GM12878 (cell line): ENCODE results near the gene AIRE. TPM values are rescaled to one million over a fixed set of nuclear protein-coding genes. Genes with fewer than 3 reads are reported as not detected.

Source experiments
- ATAC-seq: fragments of 200-7000 bp; cut with Tn5 transposase; 3 replicates; pipeline ENCODE4 v1.9.1; 2020; ENCODE audit warnings: mild to moderate bottlenecking, moderate library complexity
- BruUV-seq: library from RNA; stranded (reverse); fragments of 400-500 nt; replicated peaks from 2 replicates; lab custom pipeline; 2021; lab: Mats Ljungman, UMichigan
- CTCF ChIA-PET: fragments of 300-600 bp; sonication (Branson Sonifier 250); formaldehyde crosslinking; extraction: SDS; loops from one replicate; lab custom pipeline; 2021; ENCODE audit warnings: inconsistent platforms; lab: Yijun Ruan, JAX
- POLR2A ChIA-PET: fragments of 350-600 bp; formaldehyde crosslinking; extraction: SDS; loops from one replicate; lab custom pipeline; 2021; ENCODE audit warnings: inconsistent platforms; lab: Charles Lee
- RAD21 ChIA-PET: fragments of 300-600 bp; sonication (Branson Sonifier 250); formaldehyde crosslinking; loops from one replicate; lab custom pipeline; 2023; ENCODE audit warnings: antibody characterized with exemption; ENCODE audit not compliant: unreplicated experiment; lab: Charles Lee
- SMC1A ChIA-PET: fragments of 300-600 bp; sonication (Branson Sonifier 250); formaldehyde crosslinking; loops from one replicate; lab custom pipeline; 2023; ENCODE audit not compliant: unreplicated experiment, uncharacterized antibody; lab: Charles Lee
- DNase-seq: peaks from one replicate; pipeline ENCODE4 v3.0.0-alpha.2; 2011; ENCODE audit warnings: low read depth, low spot score
- FAIRE-seq: peaks from 3 replicates; lab custom pipeline; 2011; peaks lifted over from hg19 to GRCh38; lab: Jason Lieb, UNC
- H2AFZ ChIP-seq: 2 replicates; pipeline ENCODE4 v1.6.0; 2011; ENCODE audit warnings: low read depth, low read length, control low read depth; ENCODE audit not compliant: control insufficient read depth
- H3K27ac ChIP-seq: 2 replicates; pipeline ENCODE4 v1.5.1; 2011; ENCODE audit warnings: control low read depth; ENCODE audit not compliant: control insufficient read depth, insufficient read depth
- H3K27me3 ChIP-seq, 2 experiments: replicated peaks in 1 of 2; 2 replicates each; pipeline versions ENCODE4 v1.6.0 to v1.6.1; 2011; ENCODE audit warnings: low read length in 1 of 2; ENCODE audit not compliant: control insufficient read depth in 2 of 2, insufficient read depth in 2 of 2
- H3K36me3 ChIP-seq, 2 experiments: 2 replicates each; pipeline ENCODE4 v1.5.1; 2011; ENCODE audit warnings: low read length in 1 of 2; ENCODE audit not compliant: control insufficient read depth in 2 of 2, insufficient read depth in 2 of 2
- H3K4me1 ChIP-seq: 2 replicates; pipeline ENCODE4 v1.6.1; 2011; ENCODE audit warnings: mild to moderate bottlenecking, low read length, moderate library complexity, mixed read lengths; ENCODE audit not compliant: control insufficient read depth, insufficient read depth
- H3K4me2 ChIP-seq: 2 replicates; pipeline ENCODE4 v1.6.0; 2011; ENCODE audit warnings: control low read depth; ENCODE audit not compliant: control insufficient read depth, insufficient read depth
- H3K4me3 ChIP-seq: fragments of 200-600 bp; sonication (generic); 2 replicates; pipeline ENCODE4 v1.5.1; 2016
- H3K79me2 ChIP-seq: 2 replicates; pipeline ENCODE4 v1.6.0; 2011; ENCODE audit warnings: low read length; ENCODE audit not compliant: control insufficient read depth, insufficient read depth
- H3K9ac ChIP-seq: 2 replicates; pipeline ENCODE4 v1.8.0; 2011; ENCODE audit warnings: low read length, control low read depth, mixed read lengths; ENCODE audit not compliant: control insufficient read depth, insufficient read depth
- H3K9me3 ChIP-seq: replicated peaks from 3 replicates; pipeline ENCODE4 v1.5.1; 2011; ENCODE audit warnings: mild to moderate bottlenecking, low read length; ENCODE audit not compliant: control insufficient read depth, insufficient read depth
- H4K20me1 ChIP-seq: 2 replicates; pipeline ENCODE4 v1.6.0; 2011; ENCODE audit not compliant: control insufficient read depth, insufficient read depth
- NFIC ChIP-seq: IDR thresholded peaks from 2 replicates; pipeline ENCODE4 v1.6.1; 2012; ENCODE audit warnings: low read depth, mild to moderate bottlenecking, inconsistent platforms, low read length, moderate library complexity
- TCF3 ChIP-seq: IDR thresholded peaks from 2 replicates; pipeline ENCODE4 v1.6.1; 2012; ENCODE audit warnings: low read depth, mild to moderate bottlenecking, low read length, borderline replicate concordance; ENCODE audit not compliant: insufficient read depth
- WGBS: methylation state at CpG from one replicate; pipeline ENCODE4 v1.1.6; 2016; ENCODE audit warnings: low lambda C conversion rate; ENCODE audit not compliant: insufficient replicate concordance, insufficient coverage; ENCODE audit errors: missing lambda C conversion rate; 5-methylcytosine and 5-hydroxymethylcytosine counted together
- in situ Hi-C: fragments of 300-500 bp; cut with MboI; formaldehyde crosslinking; loops from 9 replicates; pipeline ENCODE4 v1.14.3; 2018; ENCODE audit warnings: mixed read lengths
- intact Hi-C: fragments of 100-400 bp; cut with micrococcal nuclease; formaldehyde crosslinking; loops from one replicate; pipeline ENCODE4 v1.14.2; 2022; ENCODE audit not compliant: unreplicated experiment
- polyA plus RNA-seq, 11 experiments: library from polyadenylated mRNA; depleted of rRNA in 4 of 11; unstranded in 6 of 11; stranded (reverse) in 5 of 11; fragments of >200 nt; fragmentation: Nextera tagmentation in 4 of 11; fragmentation: Illumina TruSeq in 1 of 11; extraction: Ambion mirVana in 4 of 11; extraction: Trizol in 1 of 11; gene quantifications; 1 replicate in 1 of 11; 2 replicates in 10 of 11; pipeline versions ENCODE4 v1.2.1 to v1.2.3, GENCODE V29; 2011 to 2016; ENCODE audit warnings: inconsistent platforms in 2 of 11, missing spikeins in 2 of 11, low read depth in 1 of 11
- total RNA-seq, 4 experiments: library from RNA; depleted of rRNA in 3 of 4; stranded (reverse); fragments of >200 nt in 3 of 4; fragmentation: Illumina TruSeq in 1 of 4; extraction: Trizol in 1 of 4; gene quantifications; 2 replicates each; pipeline versions ENCODE4 v1.2.1 to v1.2.3, GENCODE V29; 2013 to 2021
- TF ChIP-seq, protein P1 (sequence below): fragments of 450-650 bp; IDR thresholded peaks from 2 replicates; pipeline ENCODE4 v1.6.1; 2017; ENCODE audit warnings: mild to moderate bottlenecking
- TF ChIP-seq, protein P2 (sequence below): IDR thresholded peaks from 2 replicates; pipeline ENCODE4 v1.6.1; 2012; ENCODE audit warnings: mild to moderate bottlenecking, low read depth, low read length
- TF ChIP-seq, protein P3 (sequence below): fragments of 450-650 bp; IDR thresholded peaks from 2 replicates; pipeline ENCODE4 v1.6.1; 2016; ENCODE audit warnings: mild to moderate bottlenecking
- TF ChIP-seq, protein P4 (sequence below): IDR thresholded peaks from 2 replicates; pipeline ENCODE4 v1.6.1; 2011; ENCODE audit warnings: borderline replicate concordance, low read depth, mild to moderate bottlenecking, moderate library complexity, mixed read lengths, low read length; ENCODE audit not compliant: insufficient read depth; ENCODE audit errors: extremely low read length
- TF ChIP-seq, protein P5 (sequence below): fragments of 450-650 bp; formaldehyde crosslinking; IDR thresholded peaks from 2 replicates; pipeline ENCODE4 v1.4.0; 2022; ENCODE audit warnings: mild to moderate bottlenecking, moderate library complexity

Gene AIRE
- total and polyA plus RNA-seq, 10 of the 15 experiments (the other 5 are each of a cell fraction or from before 2014, with no cell fraction given): 0.05 to 0.10 TPM; not detected in 8

DNA sequence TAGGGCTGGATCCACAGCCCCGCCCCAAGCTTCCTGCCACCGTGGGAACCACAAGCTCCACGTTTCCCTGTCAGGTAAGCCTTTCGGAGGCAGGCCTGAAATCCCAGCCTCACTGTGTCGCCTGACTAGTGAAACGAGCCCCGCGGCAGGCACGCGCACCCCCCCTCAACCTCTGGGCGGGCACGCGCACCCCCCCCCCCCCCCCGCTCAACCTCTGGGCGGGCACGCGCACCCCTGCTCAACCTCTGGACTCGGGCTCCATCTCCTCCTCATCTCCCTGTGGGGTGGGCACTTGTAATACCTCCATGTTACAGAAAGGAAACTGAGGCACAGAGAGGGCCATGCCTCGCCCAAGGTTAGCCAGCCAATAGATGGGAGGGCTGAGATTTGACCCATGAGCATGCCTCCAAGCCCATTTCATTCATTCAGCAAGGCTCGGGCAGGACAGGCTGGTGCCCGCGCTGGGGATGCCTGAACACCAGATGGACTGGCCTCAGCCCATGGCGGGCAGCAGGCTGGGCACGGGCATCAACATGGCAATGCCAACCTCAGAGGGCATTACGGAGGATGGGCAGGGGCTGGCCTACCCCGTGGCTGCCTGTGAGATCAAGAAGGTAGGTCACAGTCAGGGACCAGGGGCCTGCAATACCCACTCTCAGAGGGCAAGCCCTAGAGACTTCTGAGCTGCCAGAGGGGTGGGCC lies 48.8 kb downstream of the AIRE start:
- ATAC-seq (no peak), DNase-seq (no peak), FAIRE-seq (no peak)
- BruUV-seq: no TSS peak
- WGBS: 87% methylated on average over 19 of the region's 26 CpGs
- no peak overlapping the region for H3K4me3 ChIP-seq
- no peaks in the 10 kb centered on the region for H3K79me2 ChIP-seq
- CTCF ChIA-PET: interaction anchor here (1.1 kb wide), 1 partner anchor 30 kb away, joined by 4 read pairs; no protein-coding TSS in a partner anchor
- POLR2A ChIA-PET: no interaction called here
- H3K9ac ChIP-seq: no peak overlapping the region
- H3K9me3 ChIP-seq: no peaks in the 10 kb centered on the region
- no peaks in the 10 kb centered on the region for H3K36me3 ChIP-seq
- H4K20me1 ChIP-seq: no peaks in the 10 kb centered on the region
- SMC1A ChIA-PET: no interaction called here
- peaks cover 5% of the 10 kb centered on the region; the same call in 1 of the 2 replicates for H3K4me1 ChIP-seq
- in situ Hi-C loops (no loop called here), intact Hi-C loops (no loop called here)
- no peak overlapping the region for H2AFZ ChIP-seq
- no peak overlapping the region for H3K27ac ChIP-seq
- no peaks in the 10 kb centered on the region for H3K27me3 ChIP-seq
- RAD21 ChIA-PET: no interaction called here
- H3K4me2 ChIP-seq: no peak overlapping the region
- TF ChIP-seq NFIC: no peak
- TF ChIP-seq, protein P1, sequence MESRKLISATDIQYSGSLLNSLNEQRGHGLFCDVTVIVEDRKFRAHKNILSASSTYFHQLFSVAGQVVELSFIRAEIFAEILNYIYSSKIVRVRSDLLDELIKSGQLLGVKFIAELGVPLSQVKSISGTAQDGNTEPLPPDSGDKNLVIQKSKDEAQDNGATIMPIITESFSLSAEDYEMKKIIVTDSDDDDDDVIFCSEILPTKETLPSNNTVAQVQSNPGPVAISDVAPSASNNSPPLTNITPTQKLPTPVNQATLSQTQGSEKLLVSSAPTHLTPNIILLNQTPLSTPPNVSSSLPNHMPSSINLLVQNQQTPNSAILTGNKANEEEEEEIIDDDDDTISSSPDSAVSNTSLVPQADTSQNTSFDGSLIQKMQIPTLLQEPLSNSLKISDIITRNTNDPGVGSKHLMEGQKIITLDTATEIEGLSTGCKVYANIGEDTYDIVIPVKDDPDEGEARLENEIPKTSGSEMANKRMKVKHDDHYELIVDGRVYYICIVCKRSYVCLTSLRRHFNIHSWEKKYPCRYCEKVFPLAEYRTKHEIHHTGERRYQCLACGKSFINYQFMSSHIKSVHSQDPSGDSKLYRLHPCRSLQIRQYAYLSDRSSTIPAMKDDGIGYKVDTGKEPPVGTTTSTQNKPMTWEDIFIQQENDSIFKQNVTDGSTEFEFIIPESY: no peak
- TF ChIP-seq, protein P2, sequence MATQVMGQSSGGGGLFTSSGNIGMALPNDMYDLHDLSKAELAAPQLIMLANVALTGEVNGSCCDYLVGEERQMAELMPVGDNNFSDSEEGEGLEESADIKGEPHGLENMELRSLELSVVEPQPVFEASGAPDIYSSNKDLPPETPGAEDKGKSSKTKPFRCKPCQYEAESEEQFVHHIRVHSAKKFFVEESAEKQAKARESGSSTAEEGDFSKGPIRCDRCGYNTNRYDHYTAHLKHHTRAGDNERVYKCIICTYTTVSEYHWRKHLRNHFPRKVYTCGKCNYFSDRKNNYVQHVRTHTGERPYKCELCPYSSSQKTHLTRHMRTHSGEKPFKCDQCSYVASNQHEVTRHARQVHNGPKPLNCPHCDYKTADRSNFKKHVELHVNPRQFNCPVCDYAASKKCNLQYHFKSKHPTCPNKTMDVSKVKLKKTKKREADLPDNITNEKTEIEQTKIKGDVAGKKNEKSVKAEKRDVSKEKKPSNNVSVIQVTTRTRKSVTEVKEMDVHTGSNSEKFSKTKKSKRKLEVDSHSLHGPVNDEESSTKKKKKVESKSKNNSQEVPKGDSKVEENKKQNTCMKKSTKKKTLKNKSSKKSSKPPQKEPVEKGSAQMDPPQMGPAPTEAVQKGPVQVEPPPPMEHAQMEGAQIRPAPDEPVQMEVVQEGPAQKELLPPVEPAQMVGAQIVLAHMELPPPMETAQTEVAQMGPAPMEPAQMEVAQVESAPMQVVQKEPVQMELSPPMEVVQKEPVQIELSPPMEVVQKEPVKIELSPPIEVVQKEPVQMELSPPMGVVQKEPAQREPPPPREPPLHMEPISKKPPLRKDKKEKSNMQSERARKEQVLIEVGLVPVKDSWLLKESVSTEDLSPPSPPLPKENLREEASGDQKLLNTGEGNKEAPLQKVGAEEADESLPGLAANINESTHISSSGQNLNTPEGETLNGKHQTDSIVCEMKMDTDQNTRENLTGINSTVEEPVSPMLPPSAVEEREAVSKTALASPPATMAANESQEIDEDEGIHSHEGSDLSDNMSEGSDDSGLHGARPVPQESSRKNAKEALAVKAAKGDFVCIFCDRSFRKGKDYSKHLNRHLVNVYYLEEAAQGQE: no peak
- TF ChIP-seq, protein P3, sequence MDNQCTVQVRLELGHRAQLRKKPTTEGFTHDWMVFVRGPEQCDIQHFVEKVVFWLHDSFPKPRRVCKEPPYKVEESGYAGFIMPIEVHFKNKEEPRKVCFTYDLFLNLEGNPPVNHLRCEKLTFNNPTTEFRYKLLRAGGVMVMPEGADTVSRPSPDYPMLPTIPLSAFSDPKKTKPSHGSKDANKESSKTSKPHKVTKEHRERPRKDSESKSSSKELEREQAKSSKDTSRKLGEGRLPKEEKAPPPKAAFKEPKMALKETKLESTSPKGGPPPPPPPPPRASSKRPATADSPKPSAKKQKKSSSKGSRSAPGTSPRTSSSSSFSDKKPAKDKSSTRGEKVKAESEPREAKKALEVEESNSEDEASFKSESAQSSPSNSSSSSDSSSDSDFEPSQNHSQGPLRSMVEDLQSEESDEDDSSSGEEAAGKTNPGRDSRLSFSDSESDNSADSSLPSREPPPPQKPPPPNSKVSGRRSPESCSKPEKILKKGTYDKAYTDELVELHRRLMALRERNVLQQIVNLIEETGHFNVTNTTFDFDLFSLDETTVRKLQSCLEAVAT: no peak
- TF ChIP-seq, protein P4, sequence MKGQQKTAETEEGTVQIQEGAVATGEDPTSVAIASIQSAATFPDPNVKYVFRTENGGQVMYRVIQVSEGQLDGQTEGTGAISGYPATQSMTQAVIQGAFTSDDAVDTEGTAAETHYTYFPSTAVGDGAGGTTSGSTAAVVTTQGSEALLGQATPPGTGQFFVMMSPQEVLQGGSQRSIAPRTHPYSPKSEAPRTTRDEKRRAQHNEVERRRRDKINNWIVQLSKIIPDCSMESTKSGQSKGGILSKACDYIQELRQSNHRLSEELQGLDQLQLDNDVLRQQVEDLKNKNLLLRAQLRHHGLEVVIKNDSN: no peak
- TF ChIP-seq TCF3: no peak
- TF ChIP-seq, protein P5, sequence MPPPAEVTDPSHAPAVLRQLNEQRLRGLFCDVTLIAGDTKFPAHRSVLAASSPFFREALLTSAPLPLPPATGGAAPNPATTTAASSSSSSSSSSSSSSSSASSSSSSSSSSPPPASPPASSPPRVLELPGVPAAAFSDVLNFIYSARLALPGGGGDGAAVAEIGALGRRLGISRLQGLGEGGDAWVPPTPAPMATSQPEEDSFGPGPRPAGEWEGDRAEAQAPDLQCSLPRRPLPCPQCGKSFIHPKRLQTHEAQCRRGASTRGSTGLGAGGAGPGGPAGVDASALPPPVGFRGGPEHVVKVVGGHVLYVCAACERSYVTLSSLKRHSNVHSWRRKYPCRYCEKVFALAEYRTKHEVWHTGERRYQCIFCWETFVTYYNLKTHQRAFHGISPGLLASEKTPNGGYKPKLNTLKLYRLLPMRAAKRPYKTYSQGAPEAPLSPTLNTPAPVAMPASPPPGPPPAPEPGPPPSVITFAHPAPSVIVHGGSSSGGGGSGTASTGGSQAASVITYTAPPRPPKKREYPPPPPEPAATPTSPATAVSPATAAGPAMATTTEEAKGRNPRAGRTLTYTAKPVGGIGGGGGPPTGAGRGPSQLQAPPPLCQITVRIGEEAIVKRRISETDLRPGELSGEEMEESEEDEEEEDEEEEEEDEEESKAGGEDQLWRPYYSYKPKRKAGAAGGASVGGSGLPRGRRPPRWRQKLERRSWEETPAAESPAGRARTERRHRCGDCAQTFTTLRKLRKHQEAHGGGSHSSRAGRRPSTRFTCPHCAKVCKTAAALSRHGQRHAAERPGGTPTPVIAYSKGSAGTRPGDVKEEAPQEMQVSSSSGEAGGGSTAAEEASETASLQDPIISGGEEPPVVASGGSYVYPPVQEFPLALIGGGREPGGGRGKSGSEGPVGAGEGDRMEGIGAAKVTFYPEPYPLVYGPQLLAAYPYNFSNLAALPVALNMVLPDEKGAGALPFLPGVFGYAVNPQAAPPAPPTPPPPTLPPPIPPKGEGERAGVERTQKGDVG (CRISPR knock-in tag): no peak
